ENCODE data around the gene TTI1. TPM values are rescaled to one million over a fixed set of nuclear protein-coding genes. Genes with fewer than 3 reads are reported as not detected.

The TTI1 gene
- total and polyA plus RNA-seq, 2 of the 13 experiments (the other 11 are each of a cell fraction or from before 2014, with no cell fraction given), result 22.9 to 39.8 TPM

GRCh38 chr20:38055848-38056247 is 22.6 kb upstream of the TTI1 start:
- ATAC-seq (no peak), DNase-seq (ENCODE audit: low spot score) (no peak), FAIRE-seq (no peak)
- Histone ChIP-seq H3K4me3 (replicated peaks in 1 of 3; ENCODE audit: insufficient read depth in 1 of 3, low read depth in 2 of 3, low read length in 3 of 3) (no peak overlapping the region), H3K9ac (ENCODE audit: insufficient read depth, low read depth, low read length) (no peak overlapping the region), H2AFZ (ENCODE audit: low read length) (no peak overlapping the region), H3K27ac (ENCODE audit: extremely low read length, insufficient read depth, low read length) (no peak overlapping the region), H3K4me2 (ENCODE audit: low read depth, low read length) (no peak overlapping the region), H4K20me1 (ENCODE audit: insufficient read depth, low read length) (peaks cover 28% of the 10 kb centered on the region), H3K4me1 (ENCODE audit: insufficient read depth, low read length) (peaks cover 30% of the 10 kb centered on the region), H3K9me3 (ENCODE audit: low read length) (no peaks in the 10 kb centered on the region), H3K36me3 (replicated peaks in 1 of 2; ENCODE audit: control insufficient read depth in 1 of 2, insufficient read depth in 2 of 2, low read length in 2 of 2) (peaks cover 30 to 83% of the 10 kb centered on the region in 2 experiments), H3K79me2 (ENCODE audit: insufficient read depth, low read length) (peaks cover 47% of the 10 kb centered on the region), H3K27me3 (ENCODE audit: control insufficient read depth in 1 of 2, insufficient read depth in 2 of 2, low read length in 2 of 2) (no peaks in the 10 kb centered on the region)
- in situ Hi-C loops (cut with HindIII; ENCODE audit: extremely low pct_ligation_motif_present, low pct_unique_long_range_greater_than_20kb), result loop anchor here (5.0 to 25.0 kb wide), 4 partner anchors 111 to 356 kb away; partner anchors contain the start of gene TGM2
- ChIA-PET POLR2A (no interaction called here), CTCF (ENCODE audit: low intra/inter-chr PET ratio, low total read pairs) (interaction anchor here (6.1 kb wide), 1 partner anchor 166 kb away, joined by 140 read pairs; no protein-coding TSS in a partner anchor)
- intact Hi-C loops (cut with micrococcal nuclease; ENCODE audit: unreplicated experiment), result loop anchor here (5.0 kb wide), 1 partner anchor 236 kb away; no protein-coding TSS in a partner anchor
- WGBS (ENCODE audit: low lambda C conversion rate), result 98% methylated on average over 6 of the region's 6 CpGs
- no peak for TF ChIP-seq TARDBP (CRISPR knock-in tag; IDR thresholded peaks at IDR 0.05)
- TF ChIP-seq AKNA (CRISPR knock-in tag; IDR thresholded peaks at IDR 0.05; ENCODE audit: borderline replicate concordance), result no peak
- no peak for TF ChIP-seq TFDP1 (CRISPR knock-in tag; IDR thresholded peaks at IDR 0.05; ENCODE audit: borderline replicate concordance)
- TF ChIP-seq ZNF407 (CRISPR knock-in tag; IDR thresholded peaks at IDR 0.05; ENCODE audit: not compliant biosample characterization), result no peak
- TF ChIP-seq SAP130 (CRISPR knock-in tag; IDR thresholded peaks at IDR 0.05; ENCODE audit: low read depth), result no peak
- TF ChIP-seq TGIF2 (CRISPR knock-in tag; IDR thresholded peaks at IDR 0.05), result no peak
- BruUV-seq (replicated peaks), result no TSS peak

Measured in HepG2 (cell line).